Adrenal gland (tissue), 19 donors: Measurements from ENCODE around the gene TOPORS. TPM values are rescaled to one million over a fixed set of nuclear protein-coding genes. Genes with fewer than 3 reads are reported as not detected.
"Not testable (repeated sequence)": the region's sequence is repeated elsewhere in the genome, so short reads cannot be mapped to it uniquely, and the experiment has no call there.

ENCODE experiments used
- DNase-seq, 7 donors: peaks; one replicate each; pipeline ENCODE4 v3.0.0-alpha.2; 2019 to 2020
- H3K27ac ChIP-seq, 5 donors: fragments of 200-600 bp; sonication (generic) in 4 of 5; 1 replicate in 3 of 5; 2 replicates in 2 of 5; pipeline versions ENCODE4 v1.5.1 to v1.8.0; 2016 to 2020; ENCODE audit warnings: mild to moderate bottlenecking in 1 of 5
- H3K27me3 ChIP-seq: fragments of 200-600 bp; 2 replicates; pipeline ENCODE4 v1.8.0; 2021
- H3K36me3 ChIP-seq, 2 donors: fragments of 200-600 bp; replicated peaks in 1 of 2; 1 replicate in 1 of 2; 2 replicates in 1 of 2; pipeline versions ENCODE4 v1.5.1 to v1.8.0; 2018 to 2022
- H3K4me1 ChIP-seq, 2 donors: fragments of 200-600 bp; replicated peaks in 1 of 2; 1 replicate in 1 of 2; 2 replicates in 1 of 2; pipeline versions ENCODE4 v1.5.1 to v1.8.0; 2018 to 2021
- H3K4me3 ChIP-seq, 4 donors: fragments of 200-600 bp; sonication (generic) in 3 of 4; one replicate each; pipeline ENCODE4 v1.5.1; 2016 to 2018
- H3K9me3 ChIP-seq, 3 donors: fragments of 200-600 bp; sonication (generic) in 1 of 3; replicated peaks in 1 of 3; 1 replicate in 2 of 3; 2 replicates in 1 of 3; pipeline versions ENCODE4 v1.5.1 to v1.8.0; 2016 to 2021
- CTCF ChIP-seq, 6 experiments: fragments of 450-650 bp in 4 of 6; fragments of 200-600 bp in 2 of 6; sonication (generic) in 1 of 6; IDR thresholded peaks; 1 replicate in 5 of 6; 2 replicates in 1 of 6; pipeline versions ENCODE4 v1.5.1 to v1.8.0; 2016 to 2021; ENCODE audit warnings: antibody characterized with exemption in 6 of 6, mild to moderate bottlenecking in 2 of 6, moderate library complexity in 1 of 6
- POLR2A ChIP-seq, 2 donors: fragments of 450-650 bp; IDR thresholded peaks; one replicate each; pipeline ENCODE4 v1.6.1; 2017; ENCODE audit warnings: antibody characterized with exemption in 2 of 2, mild to moderate bottlenecking in 2 of 2, moderate library complexity in 1 of 2
- WGBS, 4 donors: extraction: QIAGEN DNeasy Blood & Tissue Kit in 2 of 4; methylation state at CpG; one replicate each; pipeline versions ENCODE4 v1.1.5 to v1.1.7; 2013 to 2017; 5-methylcytosine and 5-hydroxymethylcytosine counted together
- intact Hi-C, 2 donors: fragments of 100-400 bp; cut with DNase I; formaldehyde crosslinking; loops; one replicate each; pipeline versions ENCODE4 v1.14.1 to v1.15.0; 2022 to 2023
- long read RNA-seq, 10 donors: library from polyadenylated mRNA in 3 of 10; unstranded in 2 of 10; stranded (forward) in 1 of 10; transcript quantifications; one replicate each; pipeline ENCODE4 v2.0.0 and lab custom pipeline, GENCODE V29; 2021 to 2026
- polyA plus RNA-seq, 3 donors: library from polyadenylated mRNA; stranded (reverse); fragments of 200-250 nt in 2 of 3; fragments of 350-450 nt in 1 of 3; fragmentation: Illumina TruSeq in 1 of 3; extraction: RNeasy Lipid Tissue Mini Kit (QIAGEN cat#74804) in 1 of 3; gene quantifications; one replicate each; pipeline ENCODE4 v1.2.3, GENCODE V29; 2013 to 2014
- total RNA-seq, 9 donors: library from RNA; depleted of rRNA in 4 of 9; stranded (reverse); fragments of >200 nt in 4 of 9; fragments of 120-200 nt in 1 of 9; fragmentation: NEBNext Ultra II Directional in 1 of 9; extraction: Animal tissue kit (Norgen Biotek cat#: 25700) in 1 of 9; gene quantifications; one replicate each; pipeline versions ENCODE4 v1.1.0 to v1.2.4, GENCODE V29; 2013 to 2023
- donor health status: healthy with polysubstance abuse.
- donor health status: Bipolar disorder and iron deficiency.
- donor health status: DM: yes; HTN: yes; CAD: no.
- donor health status: DM: no; HTN: no; CAD: no.
- donor health status: DM: no; HTN: no; CAD: no.
- donor health status: DM: yes; HTN: yes; CAD: no.

The TOPORS gene
- 10 to 100 TPM; 12.5 to 25.3 (median 16.5) TPM for total RNA-seq
- 10 to 100 TPM in 1 of 3 donors, 1 to 10 TPM in 2; 7.6 to 24.7 (median 9.8) TPM for polyA plus RNA-seq
- long read RNA-seq, donor 1, full-length matches to known transcripts: 4 of 4 reads
- long read RNA-seq, donor 1, partial matches to known transcripts: 0 of 4 reads
- long read RNA-seq, donor 1, other reads (novel, unspliced or antisense): 0 of 4 reads
- long read RNA-seq, donor 2, full-length matches to known transcripts: 3 of 3 reads
- long read RNA-seq, donor 2, partial matches to known transcripts: 0 of 3 reads
- long read RNA-seq, donor 2, other reads (novel, unspliced or antisense): 0 of 3 reads
- long read RNA-seq, donor 3, full-length matches to known transcripts: 7 of 25 reads
- long read RNA-seq, donor 3, partial matches to known transcripts: 18 of 25 reads
- long read RNA-seq, donor 3, other reads (novel, unspliced or antisense): 0 of 25 reads
- long read RNA-seq, donor 4, full-length matches to known transcripts: 10 of 17 reads
- long read RNA-seq, donor 4, partial matches to known transcripts: 4 of 17 reads
- long read RNA-seq, donor 4, other reads (novel, unspliced or antisense): 3 of 17 reads
- long read RNA-seq, donor 5, full-length matches to known transcripts: 32 of 39 reads
- long read RNA-seq, donor 5, partial matches to known transcripts: 5 of 39 reads
- long read RNA-seq, donor 5, other reads (novel, unspliced or antisense): 2 of 39 reads
- long read RNA-seq, donor 6, full-length matches to known transcripts: 2 of 6 reads
- long read RNA-seq, donor 6, partial matches to known transcripts: 3 of 6 reads
- long read RNA-seq, donor 6, other reads (novel, unspliced or antisense): 1 of 6 reads
- long read RNA-seq, donor 7, full-length matches to known transcripts: 4 of 4 reads
- long read RNA-seq, donor 7, partial matches to known transcripts: 0 of 4 reads
- long read RNA-seq, donor 7, other reads (novel, unspliced or antisense): 0 of 4 reads
- long read RNA-seq, donor 8, full-length matches to known transcripts: 12 of 12 reads
- long read RNA-seq, donor 8, partial matches to known transcripts: 0 of 12 reads
- long read RNA-seq, donor 8, other reads (novel, unspliced or antisense): 0 of 12 reads
- long read RNA-seq, donor 9, full-length matches to known transcripts: 3 of 3 reads
- long read RNA-seq, donor 9, partial matches to known transcripts: 0 of 3 reads
- long read RNA-seq, donor 9, other reads (novel, unspliced or antisense): 0 of 3 reads
- long read RNA-seq, donor 10, full-length matches to known transcripts: 4 of 4 reads
- long read RNA-seq, donor 10, partial matches to known transcripts: 0 of 4 reads
- long read RNA-seq, donor 10, other reads (novel, unspliced or antisense): 0 of 4 reads

GRCh38 chr9:32552172-32552872 is at the start of gene TOPORS, which contains the start of gene SMIM27:
TOPORS (minus strand) TSS chr9:32552586; CDS start chr9:32552436, 150 bp downstream.
SMIM27 (plus strand) TSS chr9:32552327; CDS start chr9:32552435, 108 bp downstream.
- 0 to 2% (median 1%) methylated on average over 33 to 46 of the region's 46 CpGs for WGBS, 4 donors
- Histone ChIP-seq H3K27me3 (no peaks in the 10 kb centered on the region), H3K4me3 (peak within 1 kb of the TSS; percentile 61 to 86 (median 74)), H3K36me3 (no peaks in the 10 kb centered on the region), H3K4me1 (peaks cover 0 to 21% of the 10 kb centered on the region in 2 donors), H3K27ac (peak within 1 kb of the TSS; percentile 92 to 99 (median 96)), H3K9me3 (no peaks in the 10 kb centered on the region)
- DNase-seq: peak; percentile 89 to 94 (median 91)
- TF ChIP-seq CTCF (IDR thresholded peaks at IDR 0.05) (no peak), POLR2A (IDR thresholded peaks at IDR 0.05) (peak; percentile 70 to 91)
- intact Hi-C loops: no loop called here

GRCh38 chr9:32599021-32599420 is 46.6 kb upstream of the TOPORS start:
- intact Hi-C loops, H3K36me3 ChIP-seq: not testable (repeated sequence)
- WGBS, 4 donors: 61 to 75% (median 65%) methylated on average over 3 of the region's 3 CpGs

GRCh38 chr9:32596936-32597335 is 44.5 kb upstream of the TOPORS start:
- intact Hi-C loops: no loop called here
- Histone ChIP-seq H3K27ac (no peak overlapping the region), H3K4me1 (no peaks in the 10 kb centered on the region), H3K36me3 (no peaks in the 10 kb centered on the region), H3K9me3 (no peaks in the 10 kb centered on the region), H3K27me3 (no peaks in the 10 kb centered on the region), H3K4me3 (no peak overlapping the region)
- DNase-seq: no peak
- TF ChIP-seq CTCF (IDR thresholded peaks at IDR 0.05) (no peak), POLR2A (IDR thresholded peaks at IDR 0.05) (no peak)

More at GRCh38 chr9:32599021-32599420, 46.6 kb upstream of the TOPORS start:
- not testable (repeated sequence) for H3K27ac ChIP-seq, H3K9me3 ChIP-seq, H3K4me3 ChIP-seq, DNase-seq, H3K27me3 ChIP-seq, H3K4me1 ChIP-seq
